HepG2 (cell line): Measurements from ENCODE around the gene HJURP. TPM values are rescaled to one million over a fixed set of nuclear protein-coding genes. Genes with fewer than 3 reads are reported as not detected.
A peak's percentile ranks its signal among the peaks of the same experiment; 100 is the strongest.

ENCODE experiments used
- AGO1 ChIP-seq: fragments of 200-400 bp; formaldehyde crosslinking; IDR thresholded peaks from 2 replicates; pipeline ENCODE4 v1.6.1; 2017; ENCODE audit warnings: mild to moderate bottlenecking, low read depth, low read length, moderate library complexity; ENCODE audit not compliant: poor library complexity, severe bottlenecking
- HMG20A ChIP-seq: IDR thresholded peaks from 2 replicates; pipeline ENCODE4 v1.6.1; 2016; ENCODE audit warnings: borderline replicate concordance
- MBNL3 ChIP-seq: fragments of 250-450 bp; sonication (Bioruptor Pico); conservative IDR thresholded peaks from 2 replicates; pipeline ENCODE4 v1.8.0; 2022; ENCODE audit warnings: mild to moderate bottlenecking, inconsistent platforms
- MED1 ChIP-seq: sonication (generic); formaldehyde crosslinking; IDR thresholded peaks from 2 replicates; pipeline ENCODE4 v1.4.0; 2020; ENCODE audit warnings: missing genetic modification reagents
- MTERF4 ChIP-seq: sonication (generic); formaldehyde crosslinking; IDR thresholded peaks from 2 replicates; pipeline ENCODE4 v1.8.0; 2023; ENCODE audit warnings: mild to moderate bottlenecking, missing genetic modification reagents
- MTF2 ChIP-seq: sonication (generic); formaldehyde crosslinking; IDR thresholded peaks from 2 replicates; pipeline ENCODE4 v1.5.0; 2020; ENCODE audit warnings: missing genetic modification reagents, borderline replicate concordance
- PREB ChIP-seq: sonication (generic); formaldehyde crosslinking; IDR thresholded peaks from 2 replicates; pipeline ENCODE4 v1.4.0; 2020; ENCODE audit warnings: missing genetic modification reagents
- SIN3A ChIP-seq: IDR thresholded peaks from 2 replicates; pipeline ENCODE4 v1.6.1; 2011; ENCODE audit warnings: low read depth, mild to moderate bottlenecking, control low read depth, low read length, borderline replicate concordance
- ZHX1 ChIP-seq: sonication (generic); formaldehyde crosslinking; IDR thresholded peaks from 2 replicates; pipeline ENCODE4 v1.8.1; 2022; ENCODE audit warnings: low read depth, mild to moderate bottlenecking, missing genetic modification reagents
- ZNF143 ChIP-seq: sonication (generic); formaldehyde crosslinking; IDR thresholded peaks from 2 replicates; pipeline ENCODE4 v1.4.0; 2020; ENCODE audit warnings: missing genetic modification reagents
- ZNF24 ChIP-seq: fragments of 450-650 bp; IDR thresholded peaks from 2 replicates; pipeline ENCODE4 v1.6.1; 2017; ENCODE audit warnings: antibody characterized with exemption, mild to moderate bottlenecking
- ZNF318 ChIP-seq: sonication (generic); formaldehyde crosslinking; IDR thresholded peaks from 2 replicates; pipeline ENCODE4 v1.4.0; 2020; ENCODE audit warnings: mild to moderate bottlenecking, missing genetic modification reagents
- ZNF326 ChIP-seq: sonication (generic); formaldehyde crosslinking; IDR thresholded peaks from 2 replicates; pipeline ENCODE4 v1.4.0; 2020; ENCODE audit warnings: missing genetic modification reagents, borderline replicate concordance
- ZNF670 ChIP-seq: sonication (generic); formaldehyde crosslinking; IDR thresholded peaks from 2 replicates; pipeline ENCODE4 v1.8.0; 2022; ENCODE audit warnings: mild to moderate bottlenecking, missing genetic modification reagents, borderline replicate concordance
- ZNF780A ChIP-seq: sonication (generic); formaldehyde crosslinking; IDR thresholded peaks from 2 replicates; pipeline ENCODE4 v1.8.0; 2022; ENCODE audit warnings: mild to moderate bottlenecking, missing genetic modification reagents, moderate library complexity
- polyA plus RNA-seq, 8 experiments: library from polyadenylated mRNA; depleted of rRNA in 3 of 8; stranded (reverse) in 7 of 8; unstranded in 1 of 8; fragments of >200 nt; fragmentation: Illumina TruSeq in 4 of 8; extraction: Trizol in 4 of 8; gene quantifications; 2 replicates each; pipeline versions ENCODE4 v1.2.1 to v1.2.3, GENCODE V29; 2011 to 2016; ENCODE audit warnings: low read depth in 4 of 8, missing spikeins in 1 of 8, mixed read lengths in 1 of 8; ENCODE audit not compliant: insufficient read depth in 1 of 8
- total RNA-seq, 5 experiments: library from RNA; depleted of rRNA; stranded (reverse); fragments of >200 nt; fragmentation: Illumina TruSeq; extraction: Trizol; gene quantifications; 2 replicates each; pipeline ENCODE4 v1.2.3, GENCODE V29; 2016; ENCODE audit warnings: low read depth in 1 of 5

HJURP gene
- total and polyA plus RNA-seq, 2 of the 13 experiments (the other 11 are each of a cell fraction or from before 2014, with no cell fraction given), result 36.3 to 43.9 TPM

GRCh38 chr2:233854241-233854981 is at the start of gene HJURP (continued):
- TF ChIP-seq ZNF318 (CRISPR knock-in tag) (no peak), SIN3A (peak; percentile 97), MBNL3 (CRISPR knock-in tag) (no peak), ZNF24 (no peak), MED1 (CRISPR knock-in tag) (peak; percentile 56), HMG20A (no peak), MTERF4 (CRISPR knock-in tag) (peak; percentile 93), ZNF780A (CRISPR knock-in tag) (peak; percentile 93), ZNF326 (CRISPR knock-in tag) (no peak), AGO1 (peak; percentile 68), ZNF670 (CRISPR knock-in tag) (no peak), PREB (no peak), ZHX1 (CRISPR knock-in tag) (peak; percentile 89), ZNF143 (CRISPR knock-in tag) (0 out of 2 replicates have a peak, but pooled peaks have one; percentile 2), MTF2 (CRISPR knock-in tag) (0 out of 2 replicates have a peak, but pooled peaks have one; percentile 29)
